Liver (tissue), 9 donors: ENCODE measurements around the gene HBA2. TPM values are rescaled to one million over a fixed set of nuclear protein-coding genes. Genes with fewer than 3 reads are reported as not detected.

Experiments
- DNase-seq: peaks from one replicate; pipeline ENCODE4 v3.0.0-alpha.2; 2017; ENCODE audit warnings: low spot score
- H3K27ac ChIP-seq, 2 donors: one replicate each; pipeline ENCODE4 v1.7.0; 2013; ENCODE audit warnings: inconsistent platforms in 2 of 2, low read length in 2 of 2, control low read depth in 1 of 2, low read depth in 1 of 2, mild to moderate bottlenecking in 1 of 2
- H3K27me3 ChIP-seq, 4 donors: one replicate each; pipeline versions ENCODE4 v1.6.1 to v1.7.0; 2013; ENCODE audit warnings: low read length in 3 of 4, inconsistent platforms in 1 of 4, mild to moderate bottlenecking in 1 of 4, moderate library complexity in 1 of 4; ENCODE audit not compliant: control insufficient read depth in 4 of 4, insufficient read depth in 4 of 4
- H3K36me3 ChIP-seq, 4 donors: one replicate each; pipeline versions ENCODE4 v1.6.1 to v1.7.0; 2013; ENCODE audit warnings: low read length in 3 of 4, mild to moderate bottlenecking in 3 of 4, low read depth in 1 of 4, moderate library complexity in 1 of 4; ENCODE audit not compliant: control insufficient read depth in 4 of 4, insufficient read depth in 3 of 4
- H3K4me1 ChIP-seq, 4 donors: one replicate each; pipeline versions ENCODE4 v1.6.1 to v1.7.0; 2013; ENCODE audit warnings: low read length in 3 of 4, mild to moderate bottlenecking in 3 of 4, moderate library complexity in 1 of 4; ENCODE audit not compliant: control insufficient read depth in 4 of 4, insufficient read depth in 4 of 4
- H3K4me3 ChIP-seq, 3 donors: one replicate each; pipeline versions ENCODE4 v1.6.1 to v1.7.0; 2013; ENCODE audit warnings: low read length in 3 of 3, control low read depth in 1 of 3, low read depth in 1 of 3, mild to moderate bottlenecking in 1 of 3
- H3K9ac ChIP-seq, 2 donors: one replicate each; pipeline ENCODE4 v1.7.0; 2013; ENCODE audit warnings: low read length in 2 of 2, mild to moderate bottlenecking in 2 of 2, moderate library complexity in 2 of 2, control low read depth in 1 of 2, low read depth in 1 of 2
- H3K9me3 ChIP-seq, 4 donors: one replicate each; pipeline versions ENCODE4 v1.6.1 to v1.7.0; 2013; ENCODE audit warnings: low read length in 3 of 4; ENCODE audit not compliant: control insufficient read depth in 4 of 4
- ATF3 ChIP-seq: IDR thresholded peaks from 2 replicates; pipeline ENCODE4 v1.6.1; 2016; ENCODE audit warnings: antibody characterized with exemption
- CTCF ChIP-seq: fragments of 150-350 bp; IDR thresholded peaks from 2 replicates; pipeline ENCODE4 v1.5.1; 2017; ENCODE audit warnings: improper control_type of control experiment, low read depth, low read length; ENCODE audit not compliant: missing input control
- EGR1 ChIP-seq, 2 donors: IDR thresholded peaks; 2 replicates each; pipeline ENCODE4 v1.6.1; 2016 to 2018; ENCODE audit warnings: antibody characterized with exemption in 2 of 2, low read depth in 2 of 2
- FOXA1 ChIP-seq: IDR thresholded peaks from 2 replicates; pipeline ENCODE4 v1.6.1; 2016; ENCODE audit warnings: antibody characterized with exemption
- FOXA2 ChIP-seq: IDR thresholded peaks from 2 replicates; pipeline ENCODE4 v1.6.1; 2016; ENCODE audit warnings: antibody characterized with exemption
- GABPA ChIP-seq, 2 donors: IDR thresholded peaks in 1 of 2; conservative IDR thresholded peaks in 1 of 2; 2 replicates each; pipeline ENCODE4 v1.6.1; 2016; ENCODE audit warnings: antibody characterized with exemption in 2 of 2, mild to moderate bottlenecking in 1 of 2, moderate library complexity in 1 of 2
- HNF4A ChIP-seq, 2 donors: conservative IDR thresholded peaks; 2 replicates each; pipeline ENCODE4 v1.6.1; 2016; ENCODE audit warnings: antibody characterized with exemption in 2 of 2, mild to moderate bottlenecking in 2 of 2
- HNF4G ChIP-seq: IDR thresholded peaks from 2 replicates; pipeline ENCODE4 v1.6.1; 2016; ENCODE audit warnings: antibody characterized with exemption
- JUND ChIP-seq, 2 donors: IDR thresholded peaks; 2 replicates each; pipeline ENCODE4 v1.6.1; 2016; ENCODE audit warnings: antibody characterized with exemption in 2 of 2
- MAX ChIP-seq: IDR thresholded peaks from 2 replicates; pipeline ENCODE4 v1.6.1; 2016; ENCODE audit warnings: antibody characterized with exemption
- NR2F2 ChIP-seq: IDR thresholded peaks from 2 replicates; pipeline ENCODE4 v1.6.1; 2016; ENCODE audit warnings: antibody characterized with exemption
- RAD21 ChIP-seq, 2 donors: IDR thresholded peaks; 2 replicates each; pipeline ENCODE4 v1.6.1; 2016; ENCODE audit warnings: antibody characterized with exemption in 2 of 2, mild to moderate bottlenecking in 2 of 2
- RXRA ChIP-seq, 2 donors: IDR thresholded peaks; 2 replicates each; pipeline ENCODE4 v1.6.1; 2017 to 2018; ENCODE audit warnings: antibody characterized with exemption in 2 of 2, mild to moderate bottlenecking in 1 of 2
- SP1 ChIP-seq: IDR thresholded peaks from 2 replicates; pipeline ENCODE4 v1.6.1; 2018; ENCODE audit warnings: antibody characterized with exemption, mild to moderate bottlenecking
- TAF1 ChIP-seq: conservative IDR thresholded peaks from 2 replicates; pipeline ENCODE4 v1.6.1; 2016; ENCODE audit warnings: antibody characterized with exemption, mild to moderate bottlenecking
- YY1 ChIP-seq: IDR thresholded peaks from 2 replicates; pipeline ENCODE4 v1.6.1; 2016; ENCODE audit warnings: antibody characterized with exemption, mild to moderate bottlenecking
- ZBTB33 ChIP-seq: IDR thresholded peaks from 2 replicates; pipeline ENCODE4 v1.6.1; 2016; ENCODE audit warnings: antibody characterized with exemption
- WGBS: extraction: QIAGEN DNeasy Blood & Tissue Kit; methylation state at CpG from one replicate; pipeline ENCODE4 v1.1.7; 2013; 5-methylcytosine and 5-hydroxymethylcytosine counted together
- polyA plus RNA-seq, 2 donors: library from polyadenylated mRNA; stranded (reverse) in 1 of 2; unstranded in 1 of 2; fragments of 200-250 nt in 1 of 2; fragments of >200 nt in 1 of 2; fragmentation: Nextera tagmentation in 1 of 2; extraction: Ambion mirVana in 1 of 2; gene quantifications; one replicate each; pipeline versions ENCODE4 v1.2.1 to v1.2.3, GENCODE V29; 2013 to 2015
- total RNA-seq, 2 donors: library from RNA; depleted of rRNA; stranded (reverse); fragments of >200 nt; gene quantifications; one replicate each; pipeline ENCODE4 v1.2.3, GENCODE V29; 2014
- donor health status: healthy.
- donor health status: healthy.
- donor health status: healthy.
- donor health status: healthy.
- donor health status: healthy.

Gene HBA2
- total and polyA plus RNA-seq, 4 donors: 2.8 to 36,951 (median 46.0) TPM

GRCh38 chr16:193441-193840, 20.8 kb downstream of the HBA2 start:
- DNase-seq: no peak
- TF ChIP-seq FOXA1 (no peak), RXRA (IDR thresholded peaks at IDR 0.05) (no peak), RAD21 (IDR thresholded peaks at IDR 0.05) (no peak), CTCF (no peak), TAF1 (no peak), NR2F2 (no peak), FOXA2 (no peak)
- WGBS: 96% methylated on average over 13 of the region's 15 CpGs
- Histone ChIP-seq H3K9me3 (no peaks in the 10 kb centered on the region), H3K36me3 (peaks cover 27 to 74% (median 60%) of the 10 kb centered on the region in 4 donors), H3K27ac (no peak overlapping the region), H3K9ac (no peak overlapping the region), H3K4me3 (no peak overlapping the region), H3K4me1 (no peaks in the 10 kb centered on the region), H3K27me3 (no peaks in the 10 kb centered on the region)

- H3K4me1 ChIP-seq: no peaks in the 10 kb centered on the region
- DNase-seq: no peak
- H3K9ac ChIP-seq: no peak overlapping the region
- H3K36me3 ChIP-seq: peaks cover 27 to 66% (median 56%) of the 10 kb centered on the region in 4 donors
- no peak overlapping the region for H3K27ac ChIP-seq
- TF ChIP-seq EGR1 (IDR thresholded peaks at IDR 0.05; ENCODE audit: low read depth in 2 of 2) (no peak), ZBTB33 (no peak), FOXA1 (no peak), FOXA2 (no peak), HNF4G (no peak), MAX (no peak), RAD21 (IDR thresholded peaks at IDR 0.05) (no peak), TAF1 (no peak), GABPA (IDR thresholded peaks at IDR 0.05 in 1 of 2, conservative IDR thresholded peaks at IDR 0.05 in 1 of 2) (no peak), SP1 (no peak)
- no peaks in the 10 kb centered on the region for H3K9me3 ChIP-seq
- H3K4me3 ChIP-seq: no peak overlapping the region
- WGBS: 91% methylated on average over 6 of the region's 6 CpGs
- no peaks in the 10 kb centered on the region for H3K27me3 ChIP-seq
Observed at GRCh38 chr16:194516-194915, 21.8 kb downstream of the HBA2 start.

GRCh38 chr16:200388-200787, 27.7 kb downstream of the HBA2 start:
- Histone ChIP-seq H3K36me3 (peaks cover 14 to 45% (median 38%) of the 10 kb centered on the region in 4 donors), H3K9ac (no peak overlapping the region), H3K27me3 (no peaks in the 10 kb centered on the region), H3K27ac (no peak overlapping the region), H3K4me3 (no peak overlapping the region), H3K4me1 (no peaks in the 10 kb centered on the region), H3K9me3 (no peaks in the 10 kb centered on the region)
- no peak for DNase-seq
- 96% methylated on average over 5 of the region's 5 CpGs for WGBS
- TF ChIP-seq FOXA1 (no peak), CTCF (no peak), ZBTB33 (no peak), FOXA2 (no peak), SP1 (no peak), JUND (IDR thresholded peaks at IDR 0.05) (no peak), HNF4A (conservative IDR thresholded peaks at IDR 0.05) (no peak), HNF4G (no peak), MAX (no peak), RXRA (IDR thresholded peaks at IDR 0.05) (no peak), ATF3 (no peak), TAF1 (no peak), YY1 (no peak)
